HG02759 (cell line): ENCODE measurements around the gene IREB2.

Source experiments
- ATAC-seq: cut with Tn5 transposase; IDR thresholded peaks from one replicate; pipeline ENCODE4 v1.9.1; 2021; ENCODE audit warnings: mild to moderate bottlenecking, moderate library complexity; ENCODE audit not compliant: unreplicated experiment

IREB2 gene

DNA sequence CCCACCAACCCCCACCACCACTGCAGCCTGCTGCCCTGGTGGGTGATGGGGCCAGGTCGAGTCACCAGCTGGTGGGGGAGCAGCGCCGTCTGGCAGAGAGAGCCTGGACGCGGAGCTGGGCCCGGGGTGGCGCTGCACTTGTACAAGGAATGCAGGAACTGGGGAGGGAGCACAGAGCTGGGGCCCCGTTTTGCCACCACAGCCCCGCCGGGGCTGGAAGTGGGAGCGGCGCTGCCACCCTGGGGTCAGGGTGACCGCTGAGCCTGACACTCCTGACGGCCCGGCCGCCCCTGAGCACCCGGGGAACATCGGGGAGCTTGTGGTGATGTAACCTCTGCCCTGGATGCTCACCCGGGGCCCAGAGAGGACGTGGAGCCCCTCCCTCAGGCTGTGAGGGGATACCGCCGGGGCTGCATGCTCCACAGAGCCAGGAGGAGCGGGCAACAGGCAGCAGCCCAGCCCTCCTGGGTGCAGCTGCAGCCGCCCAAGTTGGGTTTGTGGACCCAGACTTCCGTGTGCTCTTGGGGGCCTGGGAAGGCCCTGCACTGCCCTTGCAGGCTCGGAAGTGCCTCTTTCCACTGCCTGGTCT lies 32.6 kb upstream of the IREB2 start:
- no peak for ATAC-seq

- ATAC-seq: no peak
Observed at GRCh38 chr15:78406016-78406585, 31.9 kb upstream of the IREB2 start.

- ATAC-seq: no peak
Observed at GRCh38 chr15:78407608-78408354, 30.2 kb upstream of the IREB2 start.

DNA sequence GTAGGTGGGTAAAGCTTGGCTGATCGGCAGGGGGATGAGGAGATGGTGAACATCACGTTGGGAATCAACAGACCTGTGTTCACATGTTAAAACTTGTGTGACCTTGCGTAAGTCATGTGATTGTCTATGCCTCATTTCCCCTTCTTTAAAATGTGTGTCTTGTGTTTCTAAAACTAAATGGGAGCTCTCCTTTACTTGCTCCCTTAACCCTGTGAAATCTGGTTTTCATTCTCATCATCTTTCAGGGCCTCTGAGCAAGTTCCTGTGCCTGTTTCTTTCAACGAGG lies 29.7 kb upstream of the IREB2 start:
- no peak for ATAC-seq

DNA sequence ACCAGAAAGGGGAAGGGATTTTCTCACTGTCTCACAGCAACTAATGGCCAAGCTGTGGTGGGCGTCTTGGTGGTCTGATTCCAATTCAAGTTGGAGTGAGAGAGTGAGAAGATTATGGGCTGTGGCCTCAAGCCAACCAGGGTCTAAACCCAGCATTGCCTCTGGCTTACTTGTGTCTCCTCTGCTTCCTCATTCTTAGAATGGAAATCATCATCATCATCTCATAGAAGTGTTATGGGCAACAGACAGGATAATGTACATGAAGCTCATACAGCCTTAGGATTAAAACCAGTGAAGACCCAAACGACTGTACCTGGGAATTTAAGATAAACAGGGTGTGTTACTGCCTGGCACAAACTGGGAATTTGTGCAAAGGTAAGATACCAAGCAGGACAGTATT lies 29.1 kb upstream of the IREB2 start:
- ATAC-seq: no peak

GRCh38 chr15:78411061-78411460 lies 27.0 kb upstream of the IREB2 start:
- ATAC-seq: no peak

DNA sequence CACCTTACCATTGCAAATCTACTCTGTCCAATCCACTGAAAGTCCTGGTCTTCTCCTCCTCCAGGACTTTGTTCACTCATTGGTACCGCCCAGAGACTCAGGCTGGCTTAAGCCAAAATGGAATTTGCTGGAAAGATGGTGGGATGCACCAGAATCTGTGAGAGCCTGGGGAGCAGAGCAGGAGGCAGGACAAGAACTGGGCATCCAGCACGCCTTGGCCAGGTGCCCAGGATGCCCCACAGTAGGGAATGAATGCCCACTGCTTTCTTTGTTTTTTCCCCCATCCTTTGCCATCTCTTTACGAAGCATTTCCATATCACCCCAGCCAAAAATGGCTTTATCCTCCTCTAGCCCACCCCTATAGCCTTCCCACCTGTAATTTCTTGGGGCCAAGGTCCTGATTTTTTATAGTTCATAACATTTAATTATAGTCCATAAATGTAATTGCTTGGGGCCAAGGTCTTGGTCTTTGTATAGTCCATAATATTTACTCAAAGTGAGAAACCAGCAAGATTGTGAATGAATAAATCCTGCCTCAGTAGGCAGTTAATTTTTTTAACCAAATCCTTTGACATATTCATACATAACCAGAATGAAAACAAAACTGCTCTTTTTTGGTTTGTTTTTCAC lies 23.3 kb upstream of the IREB2 start:
- ATAC-seq: no peak

GRCh38 chr15:78415284-78415683 lies 22.7 kb upstream of the IREB2 start:
- ATAC-seq: no peak

GRCh38 chr15:78417754-78418630 lies 20.0 kb upstream of the IREB2 start:
- no peak for ATAC-seq

DNA sequence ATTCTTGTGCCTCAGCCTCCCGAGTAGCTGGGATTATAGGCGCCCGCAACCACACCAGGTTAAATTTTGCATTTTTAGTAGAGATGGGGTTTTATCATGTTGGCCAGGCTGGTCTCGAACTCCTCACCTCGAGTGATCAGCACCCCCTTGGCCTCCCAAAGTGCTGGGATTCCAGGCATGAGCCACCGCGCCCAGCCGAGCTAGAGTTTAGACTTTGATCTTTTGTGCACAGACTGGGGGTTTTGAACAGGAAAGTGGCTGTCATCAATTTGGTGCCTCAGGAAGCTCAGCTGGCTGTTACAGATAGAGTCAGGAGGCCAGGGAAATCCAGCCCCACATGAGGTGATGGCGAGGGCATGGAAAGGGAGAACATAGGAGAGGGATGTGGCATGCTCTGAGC lies 19.3 kb upstream of the IREB2 start:
- ATAC-seq: no peak

DNA sequence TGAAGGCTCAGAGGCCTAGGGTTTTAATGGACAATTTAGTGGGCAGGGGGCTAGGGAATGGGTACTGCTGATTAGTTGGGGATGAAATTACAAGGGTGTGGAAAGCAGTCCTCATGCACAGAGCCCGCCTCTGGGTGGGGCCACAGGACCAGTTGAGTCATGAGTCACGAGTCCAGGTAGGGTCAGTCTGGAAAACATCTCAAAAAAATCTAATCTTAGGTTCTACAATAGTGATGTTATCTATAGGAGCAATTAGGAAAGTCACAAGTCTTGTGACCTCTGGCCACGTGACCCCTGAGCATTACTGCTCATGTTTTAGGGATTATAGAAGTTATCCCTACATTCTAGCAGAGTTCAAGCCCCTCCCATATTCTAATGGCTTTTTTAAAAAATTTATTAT lies 18.6 kb upstream of the IREB2 start:
- ATAC-seq: no peak

- no peak for ATAC-seq
Observed at GRCh38 chr15:78420220-78420619, 17.8 kb upstream of the IREB2 start.

- no peak for ATAC-seq
Observed at GRCh38 chr15:78420766-78421165, 17.2 kb upstream of the IREB2 start.

DNA sequence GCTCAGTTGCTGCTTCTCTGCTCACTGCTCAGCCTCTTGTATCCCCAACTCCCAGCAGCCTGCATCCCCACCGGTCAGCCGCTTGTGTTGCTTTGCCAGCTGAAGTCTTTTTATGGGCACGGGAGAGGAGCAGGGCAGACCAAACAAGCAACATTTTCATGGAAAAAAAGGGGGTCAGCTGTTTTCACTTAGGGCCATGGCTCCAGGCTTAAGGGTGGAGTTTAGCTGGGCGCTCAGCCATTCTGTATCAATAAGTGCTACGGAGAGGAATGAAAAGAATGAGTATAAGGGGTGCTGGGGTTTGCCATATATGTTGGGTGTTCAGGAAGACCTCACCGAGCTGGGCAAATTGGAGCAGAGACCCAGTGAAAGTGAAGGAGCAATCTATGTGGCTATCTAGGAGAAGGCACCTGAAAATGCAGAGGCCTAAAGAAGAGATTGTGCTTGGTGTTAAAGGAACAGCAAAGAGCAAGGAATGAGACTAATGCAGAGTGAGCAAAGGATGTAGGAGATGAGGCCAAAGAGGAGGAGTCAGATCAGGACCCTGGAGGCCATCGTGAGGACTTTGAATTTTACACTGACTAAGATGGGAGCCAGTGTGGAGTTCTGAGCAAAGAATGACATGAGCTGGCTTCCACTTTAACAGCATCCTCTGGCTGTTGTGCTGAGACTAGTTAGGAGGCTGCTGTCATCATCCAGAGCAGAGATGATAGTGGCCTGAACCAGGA lies 16.6 kb upstream of the IREB2 start:
- ATAC-seq: no peak

- ATAC-seq: no peak
Observed at GRCh38 chr15:78422571-78423340, 15.3 kb upstream of the IREB2 start.

- no peak for ATAC-seq
Observed at GRCh38 chr15:78424673-78425072, 13.3 kb upstream of the IREB2 start.

GRCh38 chr15:78425643-78426042 lies 12.4 kb upstream of the IREB2 start:
- no peak for ATAC-seq

GRCh38 chr15:78426300-78426699 lies 11.7 kb upstream of the IREB2 start:
- ATAC-seq: no peak

DNA sequence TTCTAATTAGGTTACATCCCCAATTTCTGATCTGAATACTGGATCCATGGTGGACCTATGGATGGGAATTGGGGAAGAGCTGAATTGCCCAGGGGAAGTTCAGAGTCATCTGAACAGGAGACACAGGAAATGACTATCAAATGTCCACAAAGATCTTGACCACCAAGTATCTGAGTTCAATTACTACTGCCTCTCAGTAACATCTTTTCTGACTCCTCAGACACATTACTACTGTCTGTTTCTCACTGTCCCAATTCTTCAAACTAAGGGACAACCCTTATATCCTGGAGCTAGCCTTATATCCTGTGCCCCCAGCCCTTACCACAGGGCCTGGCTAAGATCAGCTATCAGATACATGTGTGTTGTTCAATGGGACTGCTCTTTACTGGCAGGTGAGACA lies 10.1 kb upstream of the IREB2 start:
- ATAC-seq: no peak

DNA sequence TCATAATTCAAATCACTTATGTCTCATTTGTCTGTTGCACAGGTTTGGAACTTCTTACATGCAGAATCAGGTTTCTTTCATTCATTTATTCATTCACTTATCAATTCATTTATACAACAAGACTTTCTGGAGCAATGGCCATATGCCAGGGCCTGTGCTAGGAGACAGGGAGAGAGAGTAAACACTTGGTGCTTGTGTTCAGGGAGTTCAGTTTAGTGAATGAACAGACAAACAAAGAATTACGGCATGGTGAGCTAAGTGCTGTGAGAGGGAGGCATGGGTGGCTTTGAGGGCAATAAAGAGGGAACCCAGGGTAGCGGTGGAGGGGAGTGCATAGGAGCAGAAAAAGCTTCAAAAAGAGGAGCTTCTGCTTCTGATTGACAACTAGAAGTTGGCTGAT lies 8.5 kb upstream of the IREB2 start:
- ATAC-seq: no peak
